NK-92 treated with Interleukin-12 subunit alpha and Interleukin-12 subunit beta, amount 100 ng/mL, for 24 hours (cell line): ENCODE data around the gene RSF1.
A peak's percentile ranks its signal among the peaks of the same experiment; 100 is the strongest.

Source experiments
- DNase-seq: peaks from one replicate; lab custom pipeline; 2025; lab: John Stamatoyannopoulos, UW

Gene RSF1

GRCh38 chr11:77748266-77748665, 72.3 kb downstream of the RSF1 start:
- no peak for DNase-seq

DNA sequence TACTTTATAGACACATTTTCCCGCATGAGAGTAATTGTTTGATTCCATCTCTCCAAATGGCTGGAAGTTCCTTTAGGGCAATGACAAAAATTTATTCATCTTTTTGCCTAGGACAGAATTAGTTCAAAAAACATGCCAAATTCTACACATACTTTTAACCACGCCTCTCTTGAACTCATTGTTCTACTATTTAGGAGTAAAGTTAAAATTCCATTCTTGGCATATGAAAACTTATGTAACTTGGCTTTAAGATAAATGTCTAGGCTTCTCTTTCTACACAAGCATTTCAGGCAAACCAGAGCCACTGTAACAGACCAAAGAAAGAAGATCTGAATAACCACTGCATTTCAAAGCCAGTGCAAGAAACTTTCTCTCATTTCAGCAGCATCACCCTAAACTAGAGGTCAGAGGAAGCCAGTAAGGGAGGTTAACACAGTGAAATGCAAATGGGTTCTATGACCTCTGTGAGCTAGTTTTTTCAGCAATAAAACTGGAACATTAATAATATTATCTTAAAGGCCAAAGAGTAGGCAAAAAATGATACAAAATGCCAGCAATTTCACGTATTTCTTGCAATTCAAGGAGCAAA, 73.0 kb downstream of the RSF1 start:
- no peak for DNase-seq

DNA sequence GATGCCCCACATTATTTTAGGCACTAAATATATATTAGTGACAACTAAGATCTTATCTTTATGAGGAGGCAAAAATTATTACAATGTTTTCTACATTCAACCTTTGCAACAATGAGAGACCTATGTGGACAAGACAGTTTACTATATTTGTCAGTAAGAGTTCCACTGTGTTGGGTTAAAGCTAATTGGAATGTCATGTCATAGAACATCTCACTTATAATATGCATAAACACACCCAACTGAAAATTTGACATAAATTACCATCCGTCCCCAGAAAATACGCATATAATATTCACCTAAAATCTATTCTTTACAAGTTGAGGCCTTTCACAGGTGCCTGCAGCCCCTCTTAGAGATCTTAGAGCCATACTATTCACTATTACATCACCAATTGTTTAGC, 84.0 kb downstream of the RSF1 start:
- no peak for DNase-seq

GRCh38 chr11:77734890-77735289, 85.6 kb downstream of the RSF1 start:
- DNase-seq = no peak

GRCh38 chr11:77732143-77732542, 88.4 kb downstream of the RSF1 start:
- no peak for DNase-seq

- DNase-seq = no peak
Measured at GRCh38 chr11:77730789-77731188, 89.7 kb downstream of the RSF1 start.

GRCh38 chr11:77729063-77729462, 91.5 kb downstream of the RSF1 start:
- no peak for DNase-seq

DNA sequence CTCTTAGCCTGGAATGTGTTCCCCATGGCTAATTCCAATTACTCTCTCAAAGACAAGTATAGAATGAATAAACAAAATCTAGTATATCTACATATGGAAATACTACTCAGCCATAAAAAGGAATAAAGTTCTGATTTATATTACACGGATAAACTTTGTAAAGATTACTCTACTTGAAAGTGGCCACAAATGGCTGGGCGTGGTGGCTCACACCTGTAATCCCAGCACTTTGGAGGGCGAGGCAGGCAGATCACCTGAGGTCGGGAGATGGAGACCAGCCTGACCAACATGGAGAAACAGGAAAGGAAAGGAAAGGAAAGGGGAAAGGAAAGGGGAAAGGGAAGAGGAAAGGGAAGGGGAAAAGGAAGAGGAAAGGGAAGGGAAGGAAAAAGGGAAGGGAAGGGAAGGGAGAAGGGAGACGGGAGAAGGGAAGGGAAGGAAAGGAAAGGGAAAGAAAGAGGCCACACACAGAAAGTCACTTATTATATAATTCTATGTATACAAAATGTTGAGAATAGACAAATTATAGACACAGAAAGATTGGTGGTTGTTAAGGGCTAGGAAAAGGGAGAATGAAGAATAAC, 92.2 kb downstream of the RSF1 start:
- no peak for DNase-seq

DNA sequence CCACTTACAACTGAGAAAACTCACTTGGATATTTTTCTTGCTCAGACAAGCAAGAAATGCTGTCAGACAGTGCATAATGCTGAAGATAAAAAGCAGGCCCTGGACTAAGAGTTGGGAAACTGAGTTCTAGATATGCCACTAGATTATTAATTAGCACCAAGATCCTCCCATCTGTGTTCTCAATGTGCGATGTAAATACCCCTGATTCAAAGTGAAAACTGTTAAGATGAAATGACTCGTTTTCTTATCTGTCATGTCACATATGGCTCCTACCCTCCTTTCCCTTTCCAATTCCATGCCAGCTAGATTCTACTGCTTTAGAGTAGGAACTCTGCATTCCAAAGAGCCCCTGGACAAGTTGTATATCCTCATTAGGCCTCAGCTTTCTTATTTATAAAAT, 94.0 kb downstream of the RSF1 start:
- no peak for DNase-seq

DNA sequence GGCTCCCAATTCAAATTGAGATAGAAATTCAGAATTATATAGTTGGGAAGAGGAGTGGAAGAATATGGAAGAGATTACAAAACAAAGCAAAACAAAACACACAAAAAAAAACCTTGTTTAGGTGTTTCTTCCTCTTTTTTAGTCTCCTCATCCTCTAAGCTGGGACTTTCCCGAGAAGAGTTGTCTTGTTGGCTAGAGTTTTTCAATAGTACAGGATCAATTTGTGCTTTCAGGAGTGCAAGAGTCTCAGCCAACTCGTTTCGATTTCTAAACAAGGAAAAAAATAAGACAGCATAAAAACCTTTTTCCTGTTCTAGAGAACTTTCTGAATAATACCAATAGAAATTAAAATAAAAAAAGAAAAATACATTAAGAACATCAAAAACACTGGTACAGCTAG, 95.1 kb downstream of the RSF1 start:
- DNase-seq = no peak

- no peak for DNase-seq
Measured at GRCh38 chr11:77724636-77725035, 95.9 kb downstream of the RSF1 start.

DNA sequence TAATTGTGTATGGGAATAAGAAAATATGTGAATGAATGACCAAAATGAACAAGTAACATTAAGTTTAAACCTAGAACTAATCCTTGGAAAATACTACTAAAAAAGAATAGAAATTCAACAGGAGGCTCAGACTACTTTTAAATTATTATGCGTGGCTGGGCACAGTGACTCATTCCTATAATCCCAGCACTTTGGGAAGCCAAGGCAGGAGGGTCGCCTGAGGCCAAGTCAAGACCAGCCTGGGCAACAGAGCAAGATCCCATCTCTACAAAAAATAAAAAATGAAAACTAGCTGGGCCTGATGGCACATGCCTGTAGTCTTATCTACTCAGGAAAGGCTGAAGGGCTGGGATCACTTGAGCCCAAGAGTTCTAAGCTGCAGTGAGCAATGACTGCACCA, 97.5 kb downstream of the RSF1 start:
- no peak for DNase-seq

DNA sequence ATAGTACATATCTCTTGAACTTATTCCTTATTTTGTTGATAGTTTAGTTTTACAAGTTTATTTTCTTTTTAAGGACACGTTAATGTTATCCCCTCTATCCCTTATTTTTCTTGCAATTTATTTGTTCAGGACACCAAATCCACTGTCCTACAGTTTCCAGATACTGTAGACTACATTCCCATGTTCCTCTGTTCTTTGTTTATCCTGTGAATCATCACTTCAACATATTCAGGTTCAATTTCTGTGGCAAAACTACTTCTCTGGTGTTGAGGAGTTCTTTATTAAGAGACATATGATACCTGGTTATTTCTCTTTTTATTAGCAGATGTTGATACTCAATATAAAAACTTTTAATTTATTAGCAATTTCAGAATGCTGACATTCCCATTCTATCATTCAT, 110.2 kb downstream of the RSF1 start:
- DNase-seq = no peak

DNA sequence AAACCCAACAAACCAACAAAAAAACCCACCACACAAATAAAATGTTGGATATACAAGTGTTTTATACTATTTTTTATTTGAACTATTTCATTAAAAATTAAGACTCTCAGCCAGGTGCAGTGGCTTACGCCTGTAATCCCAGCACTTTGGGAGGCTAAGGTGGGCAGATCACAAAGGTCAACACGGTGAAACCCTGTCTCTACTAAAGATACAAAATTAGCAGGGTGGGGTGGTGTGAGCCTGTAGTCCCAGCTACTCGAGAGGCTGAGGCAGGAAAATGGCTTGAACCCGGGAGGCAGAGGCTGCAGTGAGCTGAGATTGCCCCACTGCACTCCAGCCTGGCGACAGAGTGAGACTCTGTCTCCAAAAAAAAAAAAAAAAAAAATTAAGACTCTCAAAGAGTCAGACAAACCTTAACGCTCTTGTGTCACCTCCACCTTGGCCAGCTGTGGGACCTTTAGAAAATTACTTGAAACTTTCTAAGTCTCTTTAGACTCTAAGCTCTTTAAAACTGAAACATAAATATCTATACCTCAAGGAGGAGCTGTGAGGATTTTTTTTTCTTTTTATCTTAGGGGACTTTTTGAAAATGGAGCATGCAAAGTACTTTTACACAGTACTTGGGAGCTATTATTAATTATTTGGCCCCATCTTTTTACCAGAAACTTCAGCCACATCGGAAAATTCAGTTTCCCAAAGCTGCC, 114.5 kb downstream of the RSF1 start:
- DNase-seq = no peak

DNA sequence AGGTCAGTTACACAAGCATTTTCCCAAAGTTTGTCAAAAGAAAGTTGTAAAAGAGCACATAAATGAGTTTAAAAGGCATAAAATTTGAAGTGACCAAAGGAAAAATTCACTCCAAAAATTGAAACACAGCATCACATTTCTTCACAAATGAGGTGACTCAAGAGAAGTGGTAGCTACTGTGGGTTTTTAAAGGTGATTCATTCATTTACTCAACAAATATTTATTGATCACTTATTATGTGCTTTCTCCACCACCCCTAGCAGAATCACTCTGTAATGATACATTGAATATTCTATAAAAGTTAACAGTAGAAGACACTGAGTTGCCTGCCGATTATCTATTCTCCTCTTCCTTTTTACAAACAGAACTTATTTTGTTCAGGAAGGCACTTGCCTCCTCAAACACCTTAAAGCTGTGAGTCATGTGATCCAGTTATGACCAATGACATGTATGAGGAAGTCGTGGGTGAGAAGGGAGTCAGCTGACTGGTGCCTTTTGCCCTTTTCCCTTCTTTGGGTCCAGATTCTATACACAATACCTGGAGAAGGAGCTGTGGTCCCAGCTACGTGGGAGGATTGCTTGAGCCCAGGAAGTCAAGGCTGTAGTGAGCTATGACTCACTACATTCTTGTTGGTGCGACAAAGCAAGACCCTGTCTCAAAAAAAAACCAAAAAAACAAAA, 115.2 kb downstream of the RSF1 start:
- peak; percentile 29 for DNase-seq

GRCh38 chr11:77704029-77704428, 116.5 kb downstream of the RSF1 start:
- no peak for DNase-seq

DNA sequence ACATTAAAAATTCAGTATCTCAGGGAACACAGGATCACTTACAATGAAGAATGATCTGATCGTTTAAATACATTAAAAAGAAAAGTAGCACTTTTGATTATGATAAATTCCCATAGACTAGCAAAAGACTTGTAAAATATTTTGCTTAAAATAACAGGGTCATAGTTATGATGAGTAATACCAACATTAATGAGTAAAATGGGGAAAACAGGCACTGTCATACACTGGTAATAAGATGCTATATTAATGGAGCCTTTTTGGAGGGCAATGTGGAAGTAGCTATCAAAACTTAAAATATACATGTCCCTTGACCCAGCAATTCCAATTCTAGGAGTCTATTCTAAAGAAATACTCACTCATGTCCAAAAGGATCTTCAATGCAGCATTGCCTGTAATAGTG, 121.1 kb downstream of the RSF1 start:
- DNase-seq = no peak

DNA sequence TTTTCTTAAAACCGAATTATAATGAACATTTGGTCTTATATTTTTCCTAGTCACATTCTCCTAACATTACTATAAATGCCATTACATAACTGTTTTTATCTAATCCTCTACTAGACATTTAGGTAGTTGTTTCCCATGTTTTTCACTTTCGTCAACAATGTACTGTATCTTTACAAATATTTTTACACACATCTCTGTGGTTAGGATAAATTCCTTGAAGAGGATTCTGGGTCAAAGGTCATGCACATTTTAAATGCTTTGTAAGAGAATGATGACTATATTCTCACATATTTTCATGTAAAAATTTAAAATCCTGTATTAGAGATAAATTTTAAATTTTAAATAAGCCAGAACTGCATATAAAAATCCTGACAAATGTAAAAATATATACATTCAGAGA, 121.6 kb downstream of the RSF1 start:
- no peak for DNase-seq

DNA sequence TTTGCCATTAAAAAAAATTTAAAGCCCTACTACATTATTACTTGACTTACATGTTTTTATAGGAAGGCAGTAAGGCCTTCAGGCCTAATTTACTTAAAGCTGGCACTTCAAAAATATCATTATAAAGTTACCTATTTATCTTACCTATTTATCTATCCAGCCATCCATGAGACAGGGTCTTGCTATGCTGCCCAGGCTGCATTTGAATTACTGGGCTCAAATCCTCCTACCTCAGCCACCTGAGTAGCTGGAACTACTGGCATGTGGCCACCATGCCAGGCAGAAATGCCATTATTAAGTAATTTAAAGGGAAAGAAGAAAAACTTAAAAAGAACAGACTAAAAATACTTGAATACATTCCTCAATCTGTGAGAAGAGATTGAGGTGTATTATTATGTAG, 122.7 kb downstream of the RSF1 start:
- no peak for DNase-seq

DNA sequence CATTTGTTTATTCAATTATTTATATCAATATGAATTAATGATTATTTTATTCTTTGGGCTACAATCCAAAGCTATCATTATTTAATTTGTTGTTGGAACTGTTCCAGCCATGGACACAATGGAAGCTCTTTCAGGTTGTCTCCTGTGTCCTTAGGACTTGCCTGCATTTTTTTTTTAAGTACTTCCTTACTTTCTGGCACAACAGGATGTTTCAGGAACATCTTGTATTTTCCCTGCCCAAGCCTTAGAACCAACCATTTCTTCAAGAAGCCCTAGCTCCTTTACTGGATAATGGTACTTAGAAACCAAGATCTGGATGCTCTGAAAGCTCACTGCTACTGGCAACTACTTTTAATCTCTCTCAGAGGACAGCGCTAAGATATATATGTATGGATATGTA, 125.1 kb downstream of the RSF1 start:
- no peak for DNase-seq

GRCh38 chr11:77690649-77691048, 129.9 kb downstream of the RSF1 start:
- DNase-seq = no peak

- no peak for DNase-seq
Measured at GRCh38 chr11:77687088-77687487, 133.4 kb downstream of the RSF1 start.

DNA sequence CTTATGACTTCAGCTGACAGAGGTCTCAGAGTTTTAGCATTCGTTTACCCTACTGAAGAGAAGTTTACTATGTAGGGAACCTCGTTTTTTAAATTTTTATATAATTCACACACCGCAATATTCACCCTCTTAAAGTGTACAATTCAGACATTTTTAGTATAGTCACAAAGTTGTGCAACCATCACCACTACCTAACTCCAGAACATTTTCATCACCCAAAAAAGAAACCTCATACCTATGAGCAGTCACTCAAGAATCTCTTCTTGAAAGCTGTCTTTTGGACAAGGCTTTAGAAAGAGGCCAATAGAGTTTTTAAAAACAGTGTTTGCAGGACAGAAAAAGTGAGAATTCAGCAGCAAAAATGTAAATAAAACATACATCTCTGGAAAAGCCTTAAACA, 143.4 kb downstream of the RSF1 start:
- no peak for DNase-seq
